DMS153 treated with DMSO at 0.1 percent for 48 hours (cell line): ENCODE data around the gene MIGA2.
"Not testable (repeated sequence)": the region's sequence is repeated elsewhere in the genome, so short reads cannot be mapped to it uniquely, and the experiment has no call there.

ENCODE experiments used
- DNase-seq: peaks from one replicate; lab custom pipeline; 2025; ENCODE audit not compliant: unreplicated experiment; lab: John Stamatoyannopoulos, UW

MIGA2 gene

GRCh38 chr9:129035838-129036237 is 588 bp upstream of the MIGA2 start:
- not testable (repeated sequence) for DNase-seq

- no peak for DNase-seq
Measured at GRCh38 chr9:129036923-129037766, 719 bp downstream of the MIGA2 start.

DNA sequence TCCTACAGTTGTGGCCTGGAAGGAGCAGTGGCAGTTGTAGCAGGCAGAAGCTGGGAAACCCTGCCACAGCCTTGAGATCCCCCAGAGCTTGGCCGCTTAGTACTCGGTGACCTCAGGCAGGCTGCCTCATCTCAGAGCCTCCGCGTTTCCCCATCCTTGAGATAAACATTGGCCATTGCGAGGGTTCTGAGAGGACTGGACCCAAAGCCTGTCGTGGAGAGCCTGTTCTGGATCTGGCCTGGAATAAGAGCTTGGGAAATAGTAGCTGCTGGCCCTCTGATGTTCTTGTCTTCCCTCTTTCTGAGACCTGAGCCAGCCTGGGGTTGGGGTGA is 1.3 kb downstream of the MIGA2 start:
- DNase-seq = no peak

DNA sequence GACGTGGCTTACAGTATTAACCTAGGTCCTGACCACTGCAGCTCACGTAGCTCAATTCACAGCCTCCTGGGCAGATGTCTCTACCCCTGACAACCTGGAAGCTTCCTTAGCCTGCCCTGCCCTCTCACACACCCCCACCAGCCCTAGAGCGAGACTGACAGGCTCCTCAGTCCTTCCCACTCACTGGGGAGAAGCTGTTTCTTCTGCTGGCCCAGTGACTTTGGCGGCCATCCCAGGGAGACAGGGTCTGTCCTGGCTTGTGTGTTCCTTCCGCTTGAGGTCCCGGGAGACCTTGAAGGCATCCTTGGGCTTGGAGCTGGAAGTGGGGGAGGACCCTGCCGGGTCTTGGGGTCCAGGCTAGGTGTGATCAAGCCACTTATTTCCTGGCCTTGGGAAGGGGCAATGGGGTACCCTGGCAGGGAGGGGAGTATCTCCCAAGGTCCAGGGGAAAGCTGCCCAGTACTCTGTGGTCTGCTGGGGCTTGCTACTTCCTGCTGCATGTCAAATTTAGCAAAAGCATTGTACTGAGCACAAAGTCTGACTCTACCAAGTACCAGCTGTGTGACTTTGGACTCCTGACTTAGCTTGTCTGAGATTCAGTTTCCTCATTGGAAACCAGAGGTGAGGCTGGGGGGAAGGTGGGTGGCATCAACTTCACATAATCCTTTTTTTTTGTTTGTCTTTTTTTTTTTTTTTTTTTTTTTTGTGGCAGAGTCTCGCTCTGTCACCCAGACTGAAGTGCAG is 1.9 kb downstream of the MIGA2 start:
- no peak for DNase-seq

DNA sequence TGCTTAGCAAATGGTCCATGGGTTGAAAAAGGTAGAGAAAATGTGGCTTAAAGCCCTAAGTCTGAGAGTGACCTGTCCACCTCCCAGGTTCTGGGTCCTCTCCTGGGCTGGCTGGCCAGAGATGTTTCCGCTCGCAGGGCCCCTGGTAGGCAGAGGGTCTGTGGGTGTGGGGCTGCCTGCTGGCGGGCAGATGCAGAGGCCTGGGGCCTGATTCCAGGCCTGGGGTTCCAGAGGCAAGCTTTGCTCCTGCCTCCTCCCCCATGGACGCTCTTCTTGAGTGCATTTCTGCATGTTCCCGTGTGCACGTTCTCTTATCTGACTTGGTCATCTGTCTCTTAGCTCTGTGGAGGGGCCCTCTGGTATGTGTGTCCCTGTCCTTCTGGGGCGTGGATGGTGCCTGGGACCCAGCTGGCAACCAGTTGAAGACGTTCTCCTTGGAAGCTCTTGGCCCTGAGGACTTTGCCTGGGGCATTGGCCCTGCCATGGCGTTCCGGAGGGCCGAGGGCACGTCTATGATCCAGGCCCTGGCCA is 3.8 kb downstream of the MIGA2 start:
- DNase-seq = no peak

GRCh38 chr9:129042016-129042415 is 5.6 kb downstream of the MIGA2 start:
- no peak for DNase-seq

GRCh38 chr9:129052592-129052991 is 16.2 kb downstream of the MIGA2 start:
- DNase-seq = no peak

DNA sequence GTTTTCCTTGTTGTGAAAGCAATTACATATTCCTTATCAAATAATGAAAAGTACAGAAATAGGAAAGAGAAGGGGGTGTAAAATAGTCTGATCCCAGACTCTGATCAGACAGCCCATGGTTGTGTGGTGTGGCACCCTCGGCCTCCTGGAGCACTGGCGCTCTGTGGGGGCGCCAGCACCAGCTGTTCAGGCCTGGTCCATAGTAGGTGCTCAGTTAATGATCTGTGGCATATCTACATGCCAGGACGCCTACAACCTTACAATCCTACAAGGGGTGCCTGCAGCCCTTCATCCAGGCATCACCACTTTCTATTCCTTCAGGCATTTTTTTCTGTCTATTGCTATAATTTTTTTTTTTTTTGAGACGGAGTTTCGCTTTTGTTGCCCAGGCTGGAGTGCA is 16.6 kb downstream of the MIGA2 start:
- DNase-seq = no peak

GRCh38 chr9:129054163-129054851 is 17.9 kb downstream of the MIGA2 start:
- no peak for DNase-seq

DNA sequence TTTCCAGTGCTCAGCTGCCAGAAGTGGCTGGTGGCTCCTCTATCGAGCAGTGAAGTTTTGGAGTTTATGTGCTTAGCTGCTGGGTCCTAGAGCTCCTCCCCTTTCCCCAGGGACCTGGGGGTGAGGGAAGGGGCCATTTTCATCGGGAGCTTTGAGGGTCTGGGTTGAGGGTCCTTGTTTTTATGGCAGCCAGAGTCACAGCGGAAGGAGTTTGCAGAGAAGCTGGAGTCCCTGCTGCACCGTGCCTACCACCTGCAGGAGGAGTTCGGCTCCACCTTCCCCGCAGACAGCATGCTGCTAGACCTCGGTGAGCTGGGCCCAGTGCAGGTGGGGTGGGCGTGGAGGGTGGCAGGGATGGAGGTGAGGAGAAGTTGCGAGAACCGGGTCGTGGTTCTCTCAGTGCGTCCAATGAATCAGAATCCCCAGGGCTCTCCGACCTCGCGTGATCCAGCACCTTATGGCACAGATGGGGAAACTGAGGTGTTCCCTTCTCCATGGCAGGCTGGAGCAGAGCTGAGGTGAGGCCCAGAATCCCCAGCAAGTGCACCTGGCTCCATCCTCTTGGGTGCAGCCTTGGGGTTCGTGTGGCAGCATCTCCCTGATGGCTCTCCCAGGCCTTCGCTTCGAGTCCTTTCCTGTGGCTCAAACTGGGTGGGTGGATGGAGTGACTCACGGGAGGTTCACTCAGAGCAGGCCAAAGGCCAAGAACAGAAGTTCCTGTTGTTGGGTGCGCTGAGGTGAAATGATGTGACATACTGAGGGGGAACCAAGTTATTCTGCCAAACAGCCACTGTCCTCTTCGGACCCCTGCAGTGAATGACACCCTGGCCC is 22.8 kb downstream of the MIGA2 start:
- no peak for DNase-seq

- DNase-seq = no peak
Measured at GRCh38 chr9:129059796-129060785, 23.7 kb downstream of the MIGA2 start.

GRCh38 chr9:129060991-129061390 is 24.6 kb downstream of the MIGA2 start:
- no peak for DNase-seq

DNA sequence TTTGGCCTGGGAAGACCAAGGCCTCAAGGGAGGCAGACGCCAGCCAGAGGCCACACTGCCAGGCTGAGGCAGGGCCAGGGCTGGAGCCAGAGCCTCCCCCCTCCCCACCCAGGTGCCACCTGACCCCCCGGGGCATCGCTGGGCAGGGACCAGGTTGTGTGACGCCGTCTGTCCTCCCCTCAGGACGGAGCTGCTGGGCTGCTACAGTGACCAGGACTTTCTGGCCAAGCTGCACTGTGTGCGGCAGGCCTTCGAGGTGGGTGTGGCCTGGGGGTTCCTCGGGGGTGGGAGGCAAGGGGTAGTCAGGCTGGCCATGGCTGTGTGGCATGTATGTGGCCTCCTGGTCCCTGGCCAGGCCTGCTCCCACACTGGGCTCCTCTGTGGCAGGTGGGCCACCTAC is 26.6 kb downstream of the MIGA2 start:
- DNase-seq = no peak

DNA sequence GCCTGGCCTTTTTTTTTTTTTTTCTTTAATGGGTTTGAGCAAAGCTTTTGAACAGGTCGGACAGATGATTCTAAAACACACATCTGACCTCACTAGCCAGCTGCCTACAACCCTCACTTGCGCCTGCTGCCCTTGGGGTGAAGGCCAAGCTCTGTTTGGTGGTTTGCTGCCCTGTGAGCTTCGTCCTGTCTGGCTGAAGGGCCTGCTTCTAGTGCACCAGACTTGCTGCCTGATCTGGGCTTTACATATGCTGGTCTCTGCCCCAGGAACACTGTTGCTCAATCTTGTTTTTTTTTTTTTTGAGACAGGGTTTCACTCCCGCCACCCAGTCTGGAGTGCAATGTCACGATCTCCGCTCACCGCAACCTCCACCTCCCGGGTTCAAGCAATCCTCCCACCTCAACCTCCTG is 28.1 kb downstream of the MIGA2 start:
- DNase-seq = no peak

DNA sequence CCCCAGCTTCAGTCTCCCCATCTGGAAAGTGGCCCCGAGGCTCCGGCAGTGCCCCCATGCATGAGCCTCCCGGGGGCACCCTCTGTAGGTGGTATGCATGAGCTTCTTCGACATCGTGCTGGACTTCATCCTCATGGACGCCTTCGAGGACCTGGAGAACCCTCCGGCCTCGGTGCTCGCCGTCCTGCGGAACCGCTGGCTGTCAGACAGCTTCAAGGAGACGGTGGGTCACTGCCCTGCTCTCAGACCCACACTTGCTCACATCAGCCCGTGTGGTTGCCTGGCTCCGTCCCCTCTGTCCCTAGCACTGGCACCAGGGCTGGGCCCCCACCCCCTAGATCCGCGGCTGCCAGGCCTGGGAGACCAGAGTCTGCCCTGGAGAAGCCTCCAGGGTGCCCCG is 31.7 kb downstream of the MIGA2 start:
- no peak for DNase-seq

GRCh38 chr9:129068990-129069861 is 32.8 kb downstream of the MIGA2 start:
- DNase-seq = no peak

GRCh38 chr9:129069862-129070641 is 33.6 kb downstream of the MIGA2 start:
- DNase-seq = no peak
